MM.1S (cell line): ENCODE data around the gene TERT.

ENCODE experiments used
- DNase-seq: peaks from one replicate; pipeline ENCODE4 v3.0.0-alpha.2; 2015
- H2AFZ ChIP-seq: fragments of 300-600 bp; sonication (generic); 2 replicates; pipeline ENCODE4 v1.6.0; 2016; ENCODE audit warnings: antibody characterized with exemption, low read length
- H3F3A ChIP-seq: fragments of 300-600 bp; sonication (generic); 2 replicates; pipeline ENCODE4 v1.6.1; 2016; ENCODE audit warnings: mild to moderate bottlenecking, antibody characterized with exemption, low read length, moderate library complexity, mixed read lengths; ENCODE audit not compliant: insufficient read depth
- H3K27ac ChIP-seq: fragments of 300-600 bp; sonication (generic); 2 replicates; pipeline ENCODE4 v1.5.1; 2016; ENCODE audit warnings: mild to moderate bottlenecking, low read length
- H3K27me3 ChIP-seq: fragments of 300-600 bp; sonication (generic); replicated peaks from 2 replicates; pipeline ENCODE4 v1.6.0; 2016; ENCODE audit warnings: low read length; ENCODE audit not compliant: insufficient read depth
- H3K36me3 ChIP-seq: fragments of 300-600 bp; sonication (generic); replicated peaks from 2 replicates; pipeline ENCODE4 v1.6.1; 2016; ENCODE audit warnings: mild to moderate bottlenecking, low read length, mixed read lengths; ENCODE audit not compliant: insufficient read depth
- H3K4me1 ChIP-seq: fragments of 300-600 bp; sonication (generic); 2 replicates; pipeline ENCODE4 v1.6.1; 2016; ENCODE audit warnings: low read length, mixed read lengths
- H3K4me2 ChIP-seq: fragments of 300-600 bp; sonication (generic); 2 replicates; pipeline ENCODE4 v1.6.0; 2016; ENCODE audit warnings: low read depth, low read length
- H3K4me3 ChIP-seq: fragments of 300-600 bp; sonication (generic); 2 replicates; pipeline ENCODE4 v1.5.1; 2016; ENCODE audit warnings: low read length, mixed read lengths
- H3K79me2 ChIP-seq: fragments of 300-600 bp; sonication (generic); 2 replicates; pipeline ENCODE4 v1.6.1; 2016; ENCODE audit warnings: mixed run types, low read length, mixed read lengths
- H3K9ac ChIP-seq: fragments of 300-600 bp; sonication (generic); 2 replicates; pipeline ENCODE4 v1.6.1; 2016; ENCODE audit warnings: low read length, mixed read lengths
- H3K9me2 ChIP-seq: fragments of 300-600 bp; sonication (generic); replicated peaks from 2 replicates; pipeline ENCODE4 v1.6.1; 2016; ENCODE audit warnings: mild to moderate bottlenecking, low read length, mixed read lengths; ENCODE audit not compliant: insufficient read depth
- H3K9me3 ChIP-seq: fragments of 300-600 bp; sonication (generic); replicated peaks from 2 replicates; pipeline ENCODE4 v1.6.1; 2016; ENCODE audit warnings: mild to moderate bottlenecking, low read length, mixed read lengths; ENCODE audit not compliant: insufficient read depth
- H4K20me1 ChIP-seq: fragments of 300-600 bp; sonication (generic); 2 replicates; pipeline ENCODE4 v1.6.1; 2016; ENCODE audit warnings: mild to moderate bottlenecking, low read length, moderate library complexity, mixed read lengths; ENCODE audit not compliant: insufficient read depth
- CTCF ChIP-seq: fragments of 300-600 bp; sonication (generic); IDR thresholded peaks from 2 replicates; pipeline ENCODE4 v1.5.1; 2016; ENCODE audit warnings: antibody characterized with exemption, low read length, mixed read lengths
- EZH2 ChIP-seq: fragments of 300-600 bp; sonication (generic); optimal IDR thresholded peaks from 2 replicates; pipeline ENCODE3; 2017; ENCODE audit warnings: low read depth, mild to moderate bottlenecking, antibody characterized with exemption, low read length, mixed read lengths
- EZH2phosphoT487 ChIP-seq: fragments of 300-600 bp; sonication (generic); IDR thresholded peaks from 2 replicates; pipeline ENCODE4 v1.6.1; 2018; ENCODE audit warnings: antibody characterized with exemption, low read length

Gene TERT

DNA sequence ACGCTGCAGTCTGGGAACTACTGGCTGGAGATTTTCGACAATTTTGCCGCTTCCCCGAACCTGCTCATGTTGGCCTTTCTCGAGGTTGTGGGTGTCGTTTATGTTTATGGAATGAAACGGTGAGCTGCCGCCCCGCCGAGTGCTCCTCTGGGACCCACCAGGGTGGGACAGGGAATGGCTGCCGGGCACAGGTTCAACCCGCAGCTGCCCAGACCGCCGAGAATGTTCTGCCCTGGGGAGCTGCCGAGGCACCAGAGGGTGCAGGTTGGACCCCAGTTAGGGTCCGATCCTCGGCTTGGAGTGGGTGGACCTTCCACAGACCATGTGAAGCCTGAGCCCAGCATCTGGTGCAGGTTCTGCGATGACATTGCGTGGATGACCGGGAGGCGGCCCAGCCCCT lies 50.6 kb downstream of the TERT start:
- H3K9me2 ChIP-seq: no peaks in the 10 kb centered on the region
- no peak overlapping the region for H3K27ac ChIP-seq
- H3K9ac ChIP-seq: no peak overlapping the region
- no peak for DNase-seq
- no peaks in the 10 kb centered on the region for H3K4me1 ChIP-seq
- no peaks in the 10 kb centered on the region for H3K36me3 ChIP-seq
- no peak overlapping the region for H3K4me2 ChIP-seq
- no peaks in the 10 kb centered on the region for H3F3A ChIP-seq
- TF ChIP-seq EZH2phosphoT487: no peak
- no peak for TF ChIP-seq CTCF
- TF ChIP-seq EZH2: no peak
- peaks cover 23% of the 10 kb centered on the region; the same call in 1 of the 2 replicates for H3K27me3 ChIP-seq
- H3K4me3 ChIP-seq: no peak overlapping the region
- H3K9me3 ChIP-seq: no peaks in the 10 kb centered on the region
- no peaks in the 10 kb centered on the region for H4K20me1 ChIP-seq
- no peak overlapping the region for H2AFZ ChIP-seq
- H3K79me2 ChIP-seq: no peaks in the 10 kb centered on the region

DNA sequence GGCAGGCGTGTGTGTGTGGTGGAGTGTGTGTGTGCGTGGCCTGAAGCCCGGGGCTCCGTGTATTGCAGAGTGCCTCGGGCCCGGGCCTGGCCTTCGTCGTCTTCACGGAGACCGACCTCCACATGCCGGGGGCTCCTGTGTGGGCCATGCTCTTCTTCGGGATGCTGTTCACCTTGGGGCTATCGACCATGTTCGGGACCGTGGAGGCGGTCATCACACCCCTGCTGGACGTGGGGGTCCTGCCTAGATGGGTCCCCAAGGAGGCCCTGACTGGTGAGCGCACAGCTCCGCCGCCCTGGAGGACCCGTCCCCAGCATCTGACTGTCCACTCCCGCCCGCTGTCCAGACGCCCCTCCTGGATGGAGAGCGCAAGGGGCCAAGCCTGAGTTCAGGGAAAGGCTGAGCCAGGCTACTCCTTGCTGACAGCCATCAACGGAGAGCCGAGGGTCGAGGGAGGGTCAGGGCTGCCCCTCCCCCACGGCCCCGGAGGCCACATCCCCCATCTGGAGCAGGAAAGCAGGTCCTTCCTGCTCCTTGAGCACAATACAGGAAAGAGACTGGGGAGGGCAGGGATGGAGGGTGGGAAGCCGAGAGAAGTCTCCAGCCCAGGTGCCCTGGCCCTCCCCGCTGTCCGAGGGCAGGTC lies 51.3 kb downstream of the TERT start:
- H3K4me3 ChIP-seq: no peak overlapping the region
- DNase-seq: no peak
- no peak overlapping the region for H3K27ac ChIP-seq
- TF ChIP-seq CTCF (no peak), EZH2 (no peak), EZH2phosphoT487 (no peak)
- peaks cover 23% of the 10 kb centered on the region; the same call in 1 of the 2 replicates for H3K27me3 ChIP-seq
- H3K4me2 ChIP-seq: no peak overlapping the region
- H3K36me3 ChIP-seq: no peaks in the 10 kb centered on the region
- H3K4me1 ChIP-seq: no peaks in the 10 kb centered on the region
- H3K79me2 ChIP-seq: no peaks in the 10 kb centered on the region
- no peaks in the 10 kb centered on the region for H3K9me3 ChIP-seq
- no peaks in the 10 kb centered on the region for H4K20me1 ChIP-seq
- H2AFZ ChIP-seq: no peak overlapping the region
- no peaks in the 10 kb centered on the region for H3K9me2 ChIP-seq
- H3K9ac ChIP-seq: no peak overlapping the region
- H3F3A ChIP-seq: no peaks in the 10 kb centered on the region

DNA sequence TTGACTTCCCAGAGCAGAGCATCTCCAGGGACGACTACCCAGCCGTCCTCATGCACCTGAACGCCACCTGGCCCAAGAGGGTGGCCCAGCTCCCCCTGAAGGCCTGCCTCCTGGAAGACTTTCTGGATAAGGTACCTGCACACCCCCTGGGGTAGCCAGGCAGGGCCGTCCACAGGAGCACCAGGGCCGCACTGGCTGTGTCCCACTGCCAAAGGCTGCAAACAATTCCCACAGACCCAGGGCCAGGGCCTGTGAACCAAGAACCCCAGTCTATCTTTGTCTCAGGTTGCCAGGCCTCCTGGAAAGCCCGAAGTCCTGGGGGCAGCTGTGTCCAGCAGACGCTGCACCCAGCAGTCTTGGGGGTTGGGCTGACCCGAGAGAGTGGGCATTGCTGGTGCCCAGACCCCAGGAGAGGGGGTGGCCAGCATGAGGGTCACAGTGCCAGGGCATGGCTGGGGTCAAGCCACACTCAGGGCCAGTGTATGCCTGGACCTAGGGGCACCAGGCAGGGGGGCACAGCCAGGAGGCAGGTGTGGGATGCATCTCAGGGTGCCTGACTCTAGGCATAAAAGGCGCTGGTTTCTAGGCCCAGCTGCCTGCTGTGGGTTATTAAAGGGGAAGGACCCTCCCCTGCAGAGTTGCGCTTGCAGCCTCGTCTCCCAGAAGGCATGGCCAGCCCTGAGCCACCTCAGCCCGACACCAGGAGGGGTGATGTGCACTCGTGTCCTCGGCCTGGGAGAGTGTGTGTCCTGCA lies 52.0 kb downstream of the TERT start:
- Histone ChIP-seq H3K27ac (no peak overlapping the region), H3F3A (no peaks in the 10 kb centered on the region), H3K4me2 (no peak overlapping the region), H2AFZ (no peak overlapping the region), H3K27me3 (peaks cover 23% of the 10 kb centered on the region; the same call in 1 of the 2 replicates), H4K20me1 (no peaks in the 10 kb centered on the region), H3K4me3 (no peak overlapping the region), H3K79me2 (no peaks in the 10 kb centered on the region), H3K9ac (no peak overlapping the region), H3K4me1 (no peaks in the 10 kb centered on the region), H3K9me2 (no peaks in the 10 kb centered on the region), H3K36me3 (no peaks in the 10 kb centered on the region), H3K9me3 (no peaks in the 10 kb centered on the region)
- DNase-seq: no peak
- TF ChIP-seq EZH2 (no peak), EZH2phosphoT487 (no peak), CTCF (no peak)
